Activated T-cell treated with anti-CD3 and anti-CD28 coated beads, Interleukin-2, amount 50 U/mL, for 24 hours (primary cell): ENCODE data around the gene IFIT5.
"Not testable (repeated sequence)": the region's sequence is repeated elsewhere in the genome, so short reads cannot be mapped to it uniquely, and the experiment has no call there.

Experiments
- DNase-seq: peaks from one replicate; pipeline ENCODE4 v3.0.0-alpha.2; 2020
- H3K27ac Mint-ChIP-seq: 2 replicates; pipeline ENCODE4 v1.8.0; 2020; ENCODE audit warnings: mild to moderate bottlenecking, mixed read lengths
- H3K27me3 Mint-ChIP-seq: 2 replicates; pipeline ENCODE4 v1.8.0; 2020; ENCODE audit warnings: mixed read lengths
- H3K36me3 Mint-ChIP-seq: 2 replicates; pipeline ENCODE4 v1.8.0; 2020; ENCODE audit warnings: low read depth, mixed read lengths
- H3K4me1 Mint-ChIP-seq: 2 replicates; pipeline ENCODE4 v1.8.0; 2020; ENCODE audit warnings: low read depth, mixed read lengths
- H3K4me3 Mint-ChIP-seq: 2 replicates; pipeline ENCODE4 v1.8.0; 2020; ENCODE audit warnings: mild to moderate bottlenecking, moderate library complexity, mixed read lengths
- H3K9me3 Mint-ChIP-seq: 2 replicates; pipeline ENCODE4 v1.8.0; 2020; ENCODE audit warnings: mixed read lengths

IFIT5 gene

GRCh38 chr10:89440226-89441009, 26.1 kb downstream of the IFIT5 start:
- no peaks in the 10 kb centered on the region for H3K36me3 Mint-ChIP-seq
- H3K9me3 Mint-ChIP-seq, result no peaks in the 10 kb centered on the region
- no peaks in the 10 kb centered on the region for H3K4me1 Mint-ChIP-seq
- H3K4me3 Mint-ChIP-seq, result no peak overlapping the region
- H3K27me3 Mint-ChIP-seq, result peaks cover 30% of the 10 kb centered on the region
- DNase-seq, result no peak
- no peak overlapping the region for H3K27ac Mint-ChIP-seq

DNA sequence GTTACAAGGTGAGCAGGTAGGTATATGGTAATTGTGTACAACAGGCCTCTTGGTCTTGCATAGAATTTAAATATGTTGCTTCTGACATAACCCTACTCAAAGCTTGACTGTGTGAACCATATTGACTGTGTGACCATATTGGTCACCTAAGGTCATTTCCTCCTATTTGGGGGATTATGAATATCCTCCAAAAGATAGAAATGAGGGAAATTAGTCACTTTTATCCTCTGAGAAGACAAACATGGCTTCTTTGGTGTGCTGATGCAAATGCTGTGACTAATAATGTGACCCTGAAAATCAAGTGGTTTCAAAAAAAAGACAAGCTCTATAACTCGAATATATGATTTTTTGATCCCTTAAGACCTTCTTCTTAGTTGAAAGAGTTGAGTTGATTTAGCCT, 27.9 kb downstream of the IFIT5 start:
- H3K27me3 Mint-ChIP-seq, result peaks cover 23% of the 10 kb centered on the region
- no peak overlapping the region for H3K4me3 Mint-ChIP-seq

GRCh38 chr10:89444819-89445218, 30.5 kb downstream of the IFIT5 start:
- H3K27me3 Mint-ChIP-seq, result peaks cover 12% of the 10 kb centered on the region
- not testable (repeated sequence) for H3K4me1 Mint-ChIP-seq, H3K36me3 Mint-ChIP-seq, H3K4me3 Mint-ChIP-seq, H3K9me3 Mint-ChIP-seq, H3K27ac Mint-ChIP-seq, DNase-seq

More for the DNA sequence above, 27.9 kb downstream of the IFIT5 start:
- Mint-ChIP-seq H3K9me3 (no peaks in the 10 kb centered on the region), H3K36me3 (no peaks in the 10 kb centered on the region), H3K27ac (no peak overlapping the region), H3K4me1 (no peaks in the 10 kb centered on the region)
- DNase-seq, result no peak

- Mint-ChIP-seq H3K36me3 (no peaks in the 10 kb centered on the region), H3K9me3 (no peaks in the 10 kb centered on the region), H3K4me1 (peaks cover 4% of the 10 kb centered on the region), H3K27ac (no peak overlapping the region), H3K27me3 (peaks cover 6% of the 10 kb centered on the region), H3K4me3 (no peak overlapping the region)
- DNase-seq, result no peak
Measured at GRCh38 chr10:89450901-89451300, 36.5 kb downstream of the IFIT5 start.

DNA sequence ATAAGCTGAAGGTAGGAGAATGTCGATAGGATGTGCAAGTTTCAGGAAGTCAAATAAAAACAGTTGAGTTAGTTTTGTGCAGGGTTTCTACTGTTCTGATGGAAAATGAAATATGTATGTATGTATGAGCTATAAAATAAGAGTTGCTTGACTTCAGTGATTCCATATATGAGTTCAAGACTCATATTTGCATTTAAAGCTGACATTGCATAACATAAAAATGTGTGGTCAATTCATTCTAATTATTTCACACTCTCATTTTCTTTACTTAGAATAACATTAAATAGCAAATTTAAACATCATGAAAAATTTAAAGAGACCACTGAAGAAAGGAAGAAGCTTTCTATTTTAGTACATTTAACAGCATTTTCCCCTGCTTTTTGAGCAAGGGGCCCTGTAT, 37.8 kb downstream of the IFIT5 start:
- Mint-ChIP-seq H3K36me3 (no peaks in the 10 kb centered on the region), H3K27ac (no peak overlapping the region), H3K9me3 (no peaks in the 10 kb centered on the region), H3K4me3 (no peak overlapping the region), H3K4me1 (peaks cover 4% of the 10 kb centered on the region), H3K27me3 (peaks cover 10% of the 10 kb centered on the region)
- DNase-seq, result no peak

DNA sequence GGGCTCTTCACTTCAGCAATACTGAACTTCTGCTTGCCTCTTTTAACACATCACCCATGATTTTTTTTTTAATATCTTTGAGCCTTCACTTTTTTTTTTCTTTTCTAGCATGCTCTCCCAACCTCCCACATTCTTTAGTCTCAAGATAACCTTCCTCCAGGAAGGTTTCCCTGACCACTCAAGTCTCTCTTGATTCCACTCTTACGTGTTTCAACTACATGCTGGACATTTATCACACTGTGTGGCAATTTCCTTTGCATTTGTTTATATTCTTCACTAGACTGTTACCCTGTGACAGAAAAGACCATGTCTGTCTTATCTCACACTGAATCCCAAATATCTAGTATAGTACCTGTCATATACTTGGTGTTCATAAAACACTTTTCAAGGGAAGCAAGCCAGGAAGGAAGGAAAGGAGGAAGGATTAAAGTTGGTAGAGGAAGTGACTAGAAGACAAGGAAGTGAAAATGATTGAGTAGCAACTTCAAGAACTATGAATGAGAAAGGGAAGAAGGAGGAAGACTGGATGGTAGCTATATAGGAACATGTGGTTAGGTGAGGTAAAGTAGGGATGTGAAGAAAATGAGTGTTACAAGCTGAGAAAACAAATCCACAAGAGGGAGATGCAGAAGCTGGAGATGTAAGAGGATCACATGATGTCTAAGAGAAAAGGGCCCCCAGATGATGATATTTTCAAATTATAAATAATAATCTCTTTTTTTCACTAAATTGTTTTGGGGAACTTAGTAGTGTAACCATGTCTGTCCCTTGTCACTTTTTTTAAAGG, 40.4 kb downstream of the IFIT5 start:
- Mint-ChIP-seq H3K4me1 (peaks cover 4% of the 10 kb centered on the region), H3K9me3 (no peaks in the 10 kb centered on the region), H3K36me3 (no peaks in the 10 kb centered on the region), H3K4me3 (no peak overlapping the region), H3K27ac (no peak overlapping the region), H3K27me3 (peaks cover 13% of the 10 kb centered on the region)
- no peak for DNase-seq

- Mint-ChIP-seq H3K9me3 (no peaks in the 10 kb centered on the region), H3K4me3 (no peak overlapping the region), H3K4me1 (no peaks in the 10 kb centered on the region), H3K36me3 (no peaks in the 10 kb centered on the region), H3K27me3 (peaks cover 17% of the 10 kb centered on the region), H3K27ac (no peak overlapping the region)
- DNase-seq, result no peak
Measured at GRCh38 chr10:89458291-89458690, 43.9 kb downstream of the IFIT5 start.

DNA sequence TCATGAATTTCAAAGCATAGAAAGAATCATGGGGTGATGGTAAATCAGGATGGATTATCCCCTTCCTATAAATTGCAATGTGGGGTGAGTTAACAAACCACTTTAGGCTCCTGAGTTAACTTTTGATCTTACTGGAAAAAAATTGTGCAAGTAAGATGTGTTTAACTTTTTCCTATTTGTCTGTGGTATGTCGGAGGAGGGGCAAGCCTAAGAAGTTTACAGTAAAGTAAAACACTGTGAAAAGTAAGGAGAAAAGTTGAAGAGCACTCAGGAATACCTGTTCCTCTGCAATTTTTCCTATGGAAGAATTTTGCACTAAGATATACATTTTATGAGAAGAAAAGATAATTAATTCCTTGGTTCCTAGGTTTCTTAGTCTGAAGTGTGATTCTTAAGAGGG, 44.4 kb downstream of the IFIT5 start:
- no peaks in the 10 kb centered on the region for H3K4me1 Mint-ChIP-seq
- H3K27me3 Mint-ChIP-seq, result peaks cover 17% of the 10 kb centered on the region
- H3K4me3 Mint-ChIP-seq, result no peak overlapping the region
- H3K36me3 Mint-ChIP-seq, result no peaks in the 10 kb centered on the region
- DNase-seq, result no peak
- H3K27ac Mint-ChIP-seq, result no peak overlapping the region
- no peaks in the 10 kb centered on the region for H3K9me3 Mint-ChIP-seq

- Mint-ChIP-seq H3K36me3 (no peaks in the 10 kb centered on the region), H3K27me3 (peaks cover 5% of the 10 kb centered on the region), H3K9me3 (no peaks in the 10 kb centered on the region), H3K27ac (no peak overlapping the region), H3K4me1 (no peaks in the 10 kb centered on the region), H3K4me3 (no peak overlapping the region)
- DNase-seq, result no peak
Measured at GRCh38 chr10:89463846-89464537, 49.6 kb downstream of the IFIT5 start.

- H3K4me3 Mint-ChIP-seq, result no peak overlapping the region
- no peaks in the 10 kb centered on the region for H3K4me1 Mint-ChIP-seq
- no peak for DNase-seq
- H3K27me3 Mint-ChIP-seq, result peaks cover 5% of the 10 kb centered on the region
- no peaks in the 10 kb centered on the region for H3K36me3 Mint-ChIP-seq
- no peak overlapping the region for H3K27ac Mint-ChIP-seq
- H3K9me3 Mint-ChIP-seq, result no peaks in the 10 kb centered on the region
Measured at GRCh38 chr10:89465196-89465595, 50.8 kb downstream of the IFIT5 start.

- H3K27me3 Mint-ChIP-seq, result no peaks in the 10 kb centered on the region
- no peaks in the 10 kb centered on the region for H3K36me3 Mint-ChIP-seq
- no peaks in the 10 kb centered on the region for H3K4me1 Mint-ChIP-seq
- no peak overlapping the region for H3K27ac Mint-ChIP-seq
- H3K9me3 Mint-ChIP-seq, result no peaks in the 10 kb centered on the region
- DNase-seq, result no peak
- no peak overlapping the region for H3K4me3 Mint-ChIP-seq
Measured at GRCh38 chr10:89466599-89467035, 52.2 kb downstream of the IFIT5 start.

DNA sequence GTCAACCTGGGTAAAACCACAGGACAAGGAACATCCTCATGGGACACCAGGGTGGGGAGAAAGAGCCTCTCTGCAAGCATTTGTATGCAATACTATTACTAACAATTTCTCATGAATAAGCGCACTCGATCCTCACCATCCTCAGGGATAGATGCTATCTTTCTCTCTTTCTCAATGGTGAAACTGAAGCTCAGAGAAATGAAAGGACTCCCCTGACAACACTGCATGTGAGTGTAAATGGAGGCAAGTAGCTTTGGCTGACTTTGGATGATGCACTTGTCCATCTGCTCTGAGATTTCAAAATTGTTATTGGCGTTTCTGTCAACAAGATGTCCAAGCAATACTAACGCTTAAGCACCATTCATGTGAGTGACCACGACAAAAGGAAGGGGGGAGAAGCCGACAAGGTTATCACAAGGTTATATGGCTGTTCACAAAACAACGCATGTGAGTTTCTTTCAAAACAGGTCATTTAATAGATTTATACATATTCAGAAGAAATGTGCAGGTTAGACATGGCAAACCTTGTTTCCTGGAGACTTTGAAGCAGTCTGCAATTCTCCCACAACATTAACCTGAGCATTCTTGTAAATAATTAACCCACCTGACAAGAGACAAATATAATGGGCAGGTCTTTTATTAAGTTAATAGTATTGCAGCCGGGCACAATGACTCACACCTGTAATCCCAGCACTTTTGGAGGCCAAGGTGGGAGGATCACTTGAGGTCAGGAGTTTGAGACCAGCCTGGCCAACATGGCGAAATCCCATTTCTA, 54.0 kb downstream of the IFIT5 start:
- H3K9me3 Mint-ChIP-seq, result no peaks in the 10 kb centered on the region
- no peaks in the 10 kb centered on the region for H3K4me1 Mint-ChIP-seq
- no peak overlapping the region for H3K27ac Mint-ChIP-seq
- H3K4me3 Mint-ChIP-seq, result no peak overlapping the region
- no peak for DNase-seq
- H3K27me3 Mint-ChIP-seq, result no peaks in the 10 kb centered on the region
- H3K36me3 Mint-ChIP-seq, result no peaks in the 10 kb centered on the region

GRCh38 chr10:89469517-89469916, 55.1 kb downstream of the IFIT5 start:
- H3K27ac Mint-ChIP-seq, result no peak overlapping the region
- H3K36me3 Mint-ChIP-seq, result no peaks in the 10 kb centered on the region
- DNase-seq, result no peak
- H3K27me3 Mint-ChIP-seq, result no peaks in the 10 kb centered on the region
- no peak overlapping the region for H3K4me3 Mint-ChIP-seq
- H3K4me1 Mint-ChIP-seq, result no peaks in the 10 kb centered on the region
- no peaks in the 10 kb centered on the region for H3K9me3 Mint-ChIP-seq
